GM15510 (cell line): ENCODE data around the gene CAPN5.

Source experiments
- POLR2A ChIP-seq: IDR thresholded peaks from 3 replicates; pipeline ENCODE4 v1.6.1; 2011; ENCODE audit warnings: borderline replicate concordance; ENCODE audit not compliant: insufficient read length; ENCODE audit errors: extremely low read depth

Gene CAPN5

GRCh38 chr11:77071077-77071476 lies 4.3 kb downstream of the CAPN5 start:
- no peak for TF ChIP-seq POLR2A

DNA sequence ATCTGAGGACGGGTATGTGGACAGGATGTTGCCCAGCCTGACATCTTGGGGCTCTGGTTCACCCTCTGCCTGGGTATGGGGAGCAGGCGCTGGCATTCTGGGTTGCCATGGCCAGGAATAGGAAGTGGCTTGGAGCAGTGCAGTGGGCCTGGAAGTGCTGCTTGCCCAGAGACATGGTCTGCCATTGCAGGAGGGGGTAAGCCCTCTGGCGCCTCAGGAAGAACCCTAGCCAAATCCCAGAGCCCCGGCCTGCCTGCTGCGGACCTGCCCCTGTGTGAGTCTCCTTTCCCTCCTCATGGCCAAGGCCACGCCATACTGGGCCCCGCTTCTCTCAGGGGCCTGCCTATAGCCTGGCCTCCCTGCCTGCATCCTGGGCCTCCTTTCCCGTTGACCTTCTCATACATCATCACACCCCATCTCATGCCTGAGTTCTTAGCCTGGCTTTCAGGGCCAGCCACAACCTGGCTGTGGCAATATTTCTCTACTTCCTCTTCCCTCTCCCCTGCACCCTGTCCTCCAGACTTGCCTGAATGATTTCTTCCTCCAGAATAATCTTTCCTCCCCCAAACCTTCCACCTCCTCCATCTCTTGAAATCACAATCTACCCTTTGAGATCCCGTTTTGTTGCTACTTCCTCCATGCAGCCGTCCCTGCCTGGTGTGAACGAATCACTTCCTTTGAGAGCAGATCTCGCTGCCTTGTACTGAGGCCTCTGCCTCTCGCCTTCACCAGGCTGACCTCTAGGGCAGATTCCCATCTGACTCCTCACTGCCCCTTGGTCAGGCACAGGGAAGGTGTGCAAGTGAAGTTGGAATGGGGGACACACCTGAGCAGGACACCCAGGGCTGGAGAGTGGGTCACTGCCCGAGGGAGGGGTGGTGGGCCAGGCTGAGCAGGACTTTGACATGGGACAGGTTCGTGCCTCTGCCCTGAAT lies 5.2 kb downstream of the CAPN5 start:
- no peak for TF ChIP-seq POLR2A

- TF ChIP-seq POLR2A = no peak
These were observed 6.1 kb downstream of the CAPN5 start for GRCh38 chr11:77072851-77073327.

- no peak for TF ChIP-seq POLR2A
These were observed 6.7 kb downstream of the CAPN5 start for GRCh38 chr11:77073328-77074001.

- no peak for TF ChIP-seq POLR2A
These were observed 7.4 kb downstream of the CAPN5 start for GRCh38 chr11:77074205-77074604.

DNA sequence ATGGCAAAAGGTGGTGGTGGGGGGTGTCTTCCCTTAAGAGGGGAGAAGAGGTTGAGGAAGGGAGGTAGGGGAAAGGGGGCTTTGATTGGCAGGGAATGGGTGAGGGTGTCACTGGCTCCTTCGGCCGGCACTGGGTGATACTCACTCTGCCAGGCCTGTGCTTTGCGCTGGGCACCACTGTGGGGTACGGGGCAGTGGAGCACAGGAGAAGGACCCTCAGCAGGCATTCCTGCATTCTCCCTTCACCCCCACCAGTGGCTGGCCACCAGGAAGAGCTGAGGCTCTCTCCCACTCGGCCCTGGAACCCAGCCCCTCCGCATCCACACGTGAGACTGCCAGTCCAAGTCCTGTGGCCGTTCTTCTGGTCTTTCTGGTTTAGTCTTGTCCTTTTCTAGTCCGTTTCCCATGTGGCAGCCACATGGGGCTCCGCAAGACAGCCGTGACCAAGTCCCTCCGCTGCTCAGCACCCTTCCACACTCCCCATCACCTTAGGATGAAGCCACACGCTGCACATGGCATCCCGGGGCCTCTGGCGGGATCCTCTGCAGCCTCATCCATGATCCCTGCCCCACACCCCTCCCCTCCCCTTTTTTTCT lies 8.0 kb downstream of the CAPN5 start:
- TF ChIP-seq POLR2A = no peak

- no peak for TF ChIP-seq POLR2A
These were observed 8.7 kb downstream of the CAPN5 start for GRCh38 chr11:77075425-77075905.

DNA sequence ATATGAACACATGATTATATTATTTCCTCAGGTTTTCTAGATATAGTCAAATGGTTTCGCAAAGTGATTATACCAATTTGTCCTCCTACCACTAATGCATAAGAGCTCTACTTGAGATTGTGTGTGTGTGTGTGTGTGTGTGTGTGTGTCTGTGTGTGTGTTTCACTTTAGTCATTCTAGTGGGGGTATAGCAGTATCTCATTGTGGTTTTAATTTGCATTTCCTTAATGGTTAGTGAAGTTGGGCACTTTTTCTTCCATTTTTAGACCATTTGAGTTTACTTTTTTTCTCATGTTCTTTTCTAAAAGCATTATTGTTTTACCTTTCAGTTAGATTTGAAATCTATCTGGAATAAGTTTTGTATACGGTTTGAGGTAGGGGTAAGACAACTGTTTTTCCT lies 12.9 kb downstream of the CAPN5 start:
- TF ChIP-seq POLR2A = no peak

DNA sequence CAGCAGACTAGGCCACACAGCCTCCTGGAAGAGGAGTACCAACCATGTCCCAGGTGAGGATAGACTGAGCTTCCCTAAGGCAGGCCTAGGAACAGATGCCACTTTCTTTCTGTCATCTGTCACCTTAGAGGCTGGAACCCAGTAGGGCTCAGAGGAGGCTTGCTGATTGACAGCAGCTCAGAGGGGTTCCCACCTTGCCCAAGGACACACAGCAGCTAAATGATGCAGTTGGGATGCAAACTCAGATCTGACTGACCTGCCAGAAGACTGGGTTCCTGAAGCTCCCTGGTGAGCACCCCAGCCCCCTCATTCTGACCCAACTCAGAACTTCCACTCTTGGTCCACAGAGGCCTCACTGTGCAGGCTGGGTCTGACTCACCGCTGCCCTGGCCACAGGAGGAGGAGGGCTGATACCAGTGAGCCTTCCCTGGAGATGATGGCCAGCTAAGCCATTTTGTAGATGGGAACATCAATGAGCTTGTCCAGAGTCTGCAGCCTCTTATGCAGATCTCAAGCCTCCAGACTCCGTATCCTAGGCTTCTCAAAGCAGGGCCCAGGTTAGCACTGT lies 14.0 kb downstream of the CAPN5 start:
- TF ChIP-seq POLR2A = no peak

DNA sequence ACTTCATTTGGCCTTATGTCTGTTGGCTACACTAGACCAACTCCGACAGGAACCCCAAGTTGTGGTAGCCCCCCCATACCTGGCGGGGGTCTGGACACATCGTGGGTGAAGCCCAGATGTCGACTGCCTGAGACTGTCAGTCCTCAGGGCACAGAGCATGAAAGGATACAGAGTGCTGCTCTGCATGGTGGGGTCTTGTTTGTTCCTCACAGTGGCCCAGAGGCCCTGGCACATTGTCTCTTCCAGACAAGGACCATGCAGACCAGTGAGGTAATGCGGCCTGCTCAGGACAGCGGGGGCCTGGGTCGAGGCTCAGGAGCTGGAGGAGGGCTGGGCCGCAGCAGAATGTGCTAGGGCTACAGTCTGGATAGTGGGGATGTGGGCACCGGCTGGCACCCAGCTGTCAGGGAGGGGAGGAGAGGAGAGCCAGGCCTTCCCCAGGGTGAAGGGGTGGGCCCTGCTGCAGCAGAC lies 14.6 kb downstream of the CAPN5 start:
- no peak for TF ChIP-seq POLR2A

DNA sequence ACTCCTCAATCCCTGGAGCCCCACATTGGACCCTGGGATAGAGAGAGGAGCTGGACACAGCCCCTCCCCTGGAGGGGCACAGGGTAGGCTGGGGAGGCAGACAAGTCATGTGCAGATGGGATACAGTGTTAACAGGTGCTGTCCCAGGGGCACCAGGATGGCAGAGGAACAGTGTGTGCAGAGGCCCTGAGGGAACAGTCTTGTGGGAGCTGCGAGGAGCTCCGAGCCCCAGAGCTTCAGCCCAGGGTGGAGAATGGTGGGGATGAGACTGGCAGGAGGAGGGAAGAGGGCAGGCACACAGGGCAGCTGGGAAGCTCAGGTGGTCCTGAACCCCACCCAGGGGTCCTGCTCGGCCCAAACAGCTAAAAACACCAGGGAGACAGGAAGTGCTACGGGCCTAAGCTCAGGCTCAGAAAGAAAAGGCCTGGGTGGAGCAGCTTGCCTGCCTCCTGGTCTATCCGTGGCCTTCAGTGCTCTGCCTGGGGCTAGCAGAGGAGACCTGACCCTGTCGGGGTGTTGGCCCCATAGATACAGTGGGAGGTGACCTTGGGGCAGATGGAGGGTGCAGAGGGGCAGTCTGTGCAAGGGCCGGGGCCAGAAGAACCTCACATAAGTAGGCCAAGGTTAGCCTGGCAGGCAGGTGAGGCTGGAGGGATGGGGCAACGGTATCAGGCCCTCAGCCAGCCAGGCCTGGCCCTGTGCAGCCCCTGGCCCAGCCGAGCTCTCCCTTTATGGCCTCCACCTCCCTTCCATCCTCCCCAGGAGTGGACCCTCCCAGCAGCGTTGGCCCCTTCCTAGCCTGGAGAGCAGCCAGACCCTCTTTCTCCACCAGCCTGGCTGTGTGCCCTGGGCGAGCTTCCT lies 15.4 kb downstream of the CAPN5 start:
- no peak for TF ChIP-seq POLR2A

GRCh38 chr11:77082838-77083565 lies 16.2 kb downstream of the CAPN5 start:
- no peak for TF ChIP-seq POLR2A

- TF ChIP-seq POLR2A = no peak
These were observed 16.9 kb downstream of the CAPN5 start for GRCh38 chr11:77083566-77084245.
